Measurements from ENCODE around the gene TROAP. TPM values are rescaled to one million over a fixed set of nuclear protein-coding genes. Genes with fewer than 3 reads are reported as not detected.
"Not testable (repeated sequence)": the region's sequence is repeated elsewhere in the genome, so short reads cannot be mapped to it uniquely, and the experiment has no call there.

The TROAP gene
- total RNA-seq, 4 donors from 2014 or later: 2.1 to 24.2 (median 6.7) TPM

- intact Hi-C loops (cut with DNase I; ENCODE audit: low total_unique reads): no loop called here
- WGBS, 2 donors: 91 to 92% methylated on average over 6 of the region's 6 CpGs
- no peak for DNase-seq (ENCODE audit: low spot score in 2 of 2)
- TF ChIP-seq CTCF (IDR thresholded peaks at IDR 0.05): no peak
- no peak for TF ChIP-seq POLR2A (IDR thresholded peaks at IDR 0.05)
- no peak overlapping the region for H3K4me3 ChIP-seq (ENCODE audit: low read depth, poor library complexity, severe bottlenecking)
Measured at GRCh38 chr12:49370539-49370938, 47.5 kb downstream of the TROAP start.

- no peak for DNase-seq (ENCODE audit: low spot score in 2 of 2)
- WGBS, 2 donors: 95 to 97% methylated on average over 1 of the region's 1 CpG
- intact Hi-C loops (cut with DNase I; ENCODE audit: low total_unique reads): no loop called here
- TF ChIP-seq POLR2A (IDR thresholded peaks at IDR 0.05) (no peak), CTCF (IDR thresholded peaks at IDR 0.05) (no peak)
- no peak overlapping the region for H3K4me3 ChIP-seq (ENCODE audit: low read depth, poor library complexity, severe bottlenecking)
Measured at GRCh38 chr12:49375406-49375805, 52.4 kb downstream of the TROAP start.

GRCh38 chr12:49377386-49377785 is 54.3 kb downstream of the TROAP start:
- WGBS, 2 donors: 74 to 82% methylated on average over 2 of the region's 2 CpGs
- intact Hi-C loops (cut with DNase I; ENCODE audit: low total_unique reads): no loop called here
- TF ChIP-seq POLR2A (IDR thresholded peaks at IDR 0.05): no peak
- no peak for TF ChIP-seq CTCF (IDR thresholded peaks at IDR 0.05)
- H3K4me3 ChIP-seq (ENCODE audit: low read depth, poor library complexity, severe bottlenecking): no peak overlapping the region
- no peak for DNase-seq (ENCODE audit: low spot score in 2 of 2)

GRCh38 chr12:49380184-49380583 is 57.1 kb downstream of the TROAP start:
- 94 to 95% methylated on average over 9 of the region's 9 CpGs for WGBS, 2 donors
- H3K4me3 ChIP-seq (ENCODE audit: low read depth, poor library complexity, severe bottlenecking); intact Hi-C loops (cut with DNase I; ENCODE audit: low total_unique reads); DNase-seq (ENCODE audit: low spot score in 2 of 2): not testable (repeated sequence)

Other genes starting within 250 kb of the TROAP start
- under 1 TPM in 3 of 4 donors, not detected in 1; 0.23 to 0.45 (median 0.29) TPM for gene DHH, start 228.5 kb upstream of the TROAP start, total RNA-seq
- 100 to 1,000 TPM in 1 of 4 donors, 10 to 100 TPM in 3; 39.7 to 129 (median 49.4) TPM for gene LMBR1L, start 212.4 kb upstream of the TROAP start, total RNA-seq
- 100 to 1,000 TPM; 199 to 347 (median 240) TPM for gene TUBA1B, start 191.9 kb upstream of the TROAP start, total RNA-seq
- 100 to 1,000 TPM in 2 of 4 donors, 10 to 100 TPM in 2; 68.0 to 137 (median 108) TPM for gene TUBA1A, start 134.2 kb upstream of the TROAP start, total RNA-seq
- 100 to 1,000 TPM; 211 to 475 (median 280) TPM for gene TUBA1C, start 58.2 kb upstream of the TROAP start, total RNA-seq
- gene PRPH, start 28.1 kb upstream of the TROAP start, total RNA-seq: 1 to 10 TPM in 1 of 4 donors, under 1 TPM in 2, not detected in 1; 0.19 to 1.4 (median 0.61) TPM
- 1 to 10 TPM in 2 of 4 donors, under 1 TPM in 1, not detected in 1; 0.62 to 2.5 (median 1.1) TPM for gene C1QL4, start 13.9 kb downstream of the TROAP start, total RNA-seq
- under 1 TPM; 0.21 to 0.52 (median 0.35) TPM for gene DNAJC22, start 23.6 kb downstream of the TROAP start, total RNA-seq
- 10 to 100 TPM; 14.0 to 26.5 (median 19.6) TPM for gene SPATS2, start 44.2 kb downstream of the TROAP start, total RNA-seq
- gene KCNH3, start 215.8 kb downstream of the TROAP start, total RNA-seq: 1 to 10 TPM in 1 of 4 donors, under 1 TPM in 1, not detected in 2; 0.17 to 1.1 TPM
- 10 to 100 TPM; 38.5 to 53.8 (median 41.5) TPM for gene MCRS1, start 244.9 kb downstream of the TROAP start, total RNA-seq

All from lower leg skin (tissue), 4 donors.